ENCODE data around the gene MCC.

DNA sequence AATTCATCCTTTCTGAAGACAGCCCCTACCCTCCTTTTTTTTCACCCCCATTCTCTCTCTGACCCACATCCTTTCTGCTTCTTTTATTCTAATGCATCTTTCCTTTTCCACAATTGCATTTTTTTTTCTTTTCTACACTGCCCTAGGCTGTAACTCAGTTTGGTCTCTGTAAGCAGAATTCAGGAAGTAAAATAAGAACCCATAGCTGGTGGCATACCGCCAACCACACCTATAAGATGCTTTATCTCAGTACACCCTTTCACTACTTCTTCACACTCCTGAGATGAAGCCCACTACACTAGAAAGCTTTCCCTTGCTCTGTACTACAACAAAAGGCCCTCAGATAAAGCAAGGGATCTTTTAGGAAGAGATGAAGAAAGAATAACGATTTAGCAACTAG, 37.3 kb downstream of the MCC start:
- TF ChIP-seq, protein P1, sequence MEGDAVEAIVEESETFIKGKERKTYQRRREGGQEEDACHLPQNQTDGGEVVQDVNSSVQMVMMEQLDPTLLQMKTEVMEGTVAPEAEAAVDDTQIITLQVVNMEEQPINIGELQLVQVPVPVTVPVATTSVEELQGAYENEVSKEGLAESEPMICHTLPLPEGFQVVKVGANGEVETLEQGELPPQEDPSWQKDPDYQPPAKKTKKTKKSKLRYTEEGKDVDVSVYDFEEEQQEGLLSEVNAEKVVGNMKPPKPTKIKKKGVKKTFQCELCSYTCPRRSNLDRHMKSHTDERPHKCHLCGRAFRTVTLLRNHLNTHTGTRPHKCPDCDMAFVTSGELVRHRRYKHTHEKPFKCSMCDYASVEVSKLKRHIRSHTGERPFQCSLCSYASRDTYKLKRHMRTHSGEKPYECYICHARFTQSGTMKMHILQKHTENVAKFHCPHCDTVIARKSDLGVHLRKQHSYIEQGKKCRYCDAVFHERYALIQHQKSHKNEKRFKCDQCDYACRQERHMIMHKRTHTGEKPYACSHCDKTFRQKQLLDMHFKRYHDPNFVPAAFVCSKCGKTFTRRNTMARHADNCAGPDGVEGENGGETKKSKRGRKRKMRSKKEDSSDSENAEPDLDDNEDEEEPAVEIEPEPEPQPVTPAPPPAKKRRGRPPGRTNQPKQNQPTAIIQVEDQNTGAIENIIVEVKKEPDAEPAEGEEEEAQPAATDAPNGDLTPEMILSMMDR (IDR thresholded peaks at IDR 0.05 in 4 of 5, conservative IDR thresholded peaks at IDR 0.05 in 1 of 5), result no peak
- TF ChIP-seq POLR2A (IDR thresholded peaks at IDR 0.05), result no peak
